Right lobe of liver (tissue), 6 donors: Measurements from ENCODE around the gene NOL12. TPM values are rescaled to one million over a fixed set of nuclear protein-coding genes. Genes with fewer than 3 reads are reported as not detected.
"Not testable (repeated sequence)": the region's sequence is repeated elsewhere in the genome, so short reads cannot be mapped to it uniquely, and the experiment has no call there.

Experiments
- ATAC-seq, 4 donors: fragments of 200-7000 bp; cut with Tn5 transposase; one replicate each; pipeline ENCODE4 v1.9.1; 2020; ENCODE audit warnings: mild to moderate bottlenecking in 4 of 4, moderate library complexity in 4 of 4
- DNase-seq, 3 donors: peaks; one replicate each; pipeline ENCODE4 v3.0.0-alpha.2; 2020
- H3K27ac ChIP-seq, 3 donors: fragments of 200-600 bp; one replicate each; pipeline ENCODE4 v1.8.0; 2022
- H3K27me3 ChIP-seq, 2 donors: fragments of 200-600 bp; one replicate each; pipeline ENCODE4 v1.8.0; 2022
- H3K36me3 ChIP-seq, 4 donors: fragments of 200-600 bp; sonication (generic) in 1 of 4; one replicate each; pipeline versions ENCODE4 v1.5.1 to v1.8.0; 2017 to 2022; ENCODE audit warnings: control low read depth in 1 of 4
- H3K4me1 ChIP-seq, 4 donors: fragments of 200-600 bp; sonication (generic) in 1 of 4; one replicate each; pipeline versions ENCODE4 v1.5.1 to v1.8.0; 2017 to 2022; ENCODE audit warnings: control low read depth in 1 of 4
- H3K4me3 ChIP-seq, 3 donors: fragments of 200-600 bp; one replicate each; pipeline ENCODE4 v1.8.0; 2022
- H3K9me3 ChIP-seq, 4 donors: fragments of 200-600 bp; sonication (generic) in 1 of 4; one replicate each; pipeline versions ENCODE4 v1.5.1 to v1.8.0; 2017 to 2022; ENCODE audit warnings: control low read depth in 1 of 4
- POLR2A ChIP-seq: fragments of 450-650 bp; IDR thresholded peaks from one replicate; pipeline ENCODE4 v1.6.1; 2017; ENCODE audit warnings: antibody characterized with exemption, mild to moderate bottlenecking
- WGBS: methylation state at CpG from one replicate; pipeline ENCODE4 v1.1.6; 2018; ENCODE audit warnings: low coverage, low lambda C conversion rate; ENCODE audit not compliant: insufficient coverage; ENCODE audit errors: missing lambda C conversion rate; 5-methylcytosine and 5-hydroxymethylcytosine counted together
- intact Hi-C, 2 donors: fragments of 100-400 bp; cut with DNase I; formaldehyde crosslinking; loops; one replicate each; pipeline versions ENCODE4 v1.11.2 to v1.14.1; 2022
- total RNA-seq, 6 experiments: library from RNA; depleted of rRNA in 2 of 6; stranded (reverse); fragments of >200 nt in 2 of 6; fragmentation: NEBNext Ultra II Directional in 3 of 6; extraction: Animal tissue kit (Norgen Biotek cat#: 25700) in 3 of 6; gene quantifications; one replicate each; pipeline versions ENCODE4 v1.1.0 to v1.2.4, GENCODE V29; 2016 to 2023
- TF ChIP-seq, protein P1 (sequence below), 4 donors: fragments of 200-600 bp in 3 of 4; fragments of 450-650 bp in 1 of 4; IDR thresholded peaks; one replicate each; pipeline versions ENCODE4 v1.5.1 to v1.8.0; 2016 to 2022; ENCODE audit warnings: antibody characterized with exemption in 4 of 4, mild to moderate bottlenecking in 2 of 4
- donor health status: DM: no; HTN: yes; CAD: no.
- donor health status: DM: no; HTN: no; CAD: no.
- donor health status: DM: no; HTN: no; CAD: no.
- donor health status: DM: no; HTN: yes; CAD: no.
- donor health status: DM: no; HTN: yes; CAD: no.

NOL12 gene
- total RNA-seq, 6 experiments from 2014 or later = 8.4 to 16.1 (median 9.4) TPM

DNA sequence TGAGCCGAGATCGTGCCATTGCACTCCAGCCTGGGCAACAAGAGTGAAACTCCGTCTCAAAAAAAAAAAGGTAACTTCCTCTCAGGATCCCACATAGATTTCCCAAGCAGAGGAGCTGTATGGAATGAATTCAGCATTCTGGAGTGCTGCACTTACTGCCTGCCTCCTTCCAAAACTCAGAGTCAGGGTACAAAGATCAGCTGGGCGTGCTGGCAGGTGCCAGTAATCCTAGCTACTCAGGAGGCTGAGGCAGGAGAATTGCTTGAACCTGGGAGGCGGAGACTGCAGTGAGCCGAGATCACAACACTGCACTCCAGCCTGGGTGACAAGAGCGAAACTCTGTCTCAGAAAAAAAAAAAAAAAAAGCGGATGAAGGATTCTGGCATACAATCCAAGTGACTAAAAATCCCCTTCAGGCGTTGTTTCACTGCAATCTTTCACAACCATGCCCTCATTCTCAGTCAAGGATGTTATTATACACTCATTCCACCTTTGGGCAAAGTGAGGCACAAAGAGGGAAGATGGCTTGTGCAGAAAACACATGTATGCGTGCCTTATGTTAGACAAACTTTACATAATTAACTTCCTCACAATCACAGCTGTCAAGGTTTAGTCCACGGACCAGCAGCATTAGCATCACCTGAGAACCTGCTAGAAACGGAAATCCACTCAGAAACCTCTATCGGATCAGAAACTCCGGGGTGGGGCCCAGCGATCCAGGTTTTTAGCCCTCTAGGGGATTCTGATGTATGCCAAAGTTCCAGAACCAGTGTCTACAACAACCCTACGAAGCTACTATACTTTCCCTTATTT lies 1.1 kb upstream of the NOL12 start:
- intact Hi-C loops = loop anchor here in 1 of 2 donors (5.0 to 10.0 kb wide), 2 partner anchors 43 to 50 kb away; no protein-coding TSS in a partner anchor
- no peak overlapping the region for H3K4me3 ChIP-seq
- H3K36me3 ChIP-seq = peaks cover 0 to 15% (median 2%) of the 10 kb centered on the region in 4 donors
- no peaks in the 10 kb centered on the region for H3K9me3 ChIP-seq
- 49% methylated on average over 16 of the region's 16 CpGs for WGBS
- peak in 2 of 3 donors; percentile 65 to 79 for DNase-seq
- ATAC-seq = peak; percentile 30 to 62 (median 51)
- TF ChIP-seq, protein P1, sequence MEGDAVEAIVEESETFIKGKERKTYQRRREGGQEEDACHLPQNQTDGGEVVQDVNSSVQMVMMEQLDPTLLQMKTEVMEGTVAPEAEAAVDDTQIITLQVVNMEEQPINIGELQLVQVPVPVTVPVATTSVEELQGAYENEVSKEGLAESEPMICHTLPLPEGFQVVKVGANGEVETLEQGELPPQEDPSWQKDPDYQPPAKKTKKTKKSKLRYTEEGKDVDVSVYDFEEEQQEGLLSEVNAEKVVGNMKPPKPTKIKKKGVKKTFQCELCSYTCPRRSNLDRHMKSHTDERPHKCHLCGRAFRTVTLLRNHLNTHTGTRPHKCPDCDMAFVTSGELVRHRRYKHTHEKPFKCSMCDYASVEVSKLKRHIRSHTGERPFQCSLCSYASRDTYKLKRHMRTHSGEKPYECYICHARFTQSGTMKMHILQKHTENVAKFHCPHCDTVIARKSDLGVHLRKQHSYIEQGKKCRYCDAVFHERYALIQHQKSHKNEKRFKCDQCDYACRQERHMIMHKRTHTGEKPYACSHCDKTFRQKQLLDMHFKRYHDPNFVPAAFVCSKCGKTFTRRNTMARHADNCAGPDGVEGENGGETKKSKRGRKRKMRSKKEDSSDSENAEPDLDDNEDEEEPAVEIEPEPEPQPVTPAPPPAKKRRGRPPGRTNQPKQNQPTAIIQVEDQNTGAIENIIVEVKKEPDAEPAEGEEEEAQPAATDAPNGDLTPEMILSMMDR (IDR thresholded peaks at IDR 0.05) = no peak
- no peak for TF ChIP-seq POLR2A
- no peaks in the 10 kb centered on the region for H3K27me3 ChIP-seq
- peaks cover 0 to 29% (median 13%) of the 10 kb centered on the region in 4 donors for H3K4me1 ChIP-seq
- peak overlapping the region in 2 of 3 donors; percentile 31 to 51 for H3K27ac ChIP-seq

DNA sequence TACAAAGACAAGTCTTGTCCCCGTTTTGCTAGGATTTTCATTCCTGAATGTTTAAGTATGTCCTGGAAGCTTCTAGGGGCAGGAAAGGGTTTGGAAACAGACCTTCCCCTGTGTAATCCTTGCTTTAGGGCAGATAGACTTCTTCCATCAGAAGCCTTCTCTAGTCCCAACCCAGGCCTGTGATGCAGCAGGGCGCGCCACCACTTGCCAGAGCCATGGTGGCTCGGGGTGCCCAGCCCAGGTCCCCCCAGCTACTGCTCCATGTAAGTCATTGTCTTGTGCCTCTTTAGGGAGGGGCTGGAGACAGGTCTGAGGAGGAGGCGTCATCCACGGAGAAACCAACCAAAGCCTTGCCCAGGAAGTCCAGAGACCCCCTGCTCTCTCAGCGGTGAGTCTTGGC lies 4.3 kb downstream of the NOL12 start:
- H3K4me1 ChIP-seq = peaks cover 0 to 17% (median 8%) of the 10 kb centered on the region in 4 donors
- H3K9me3 ChIP-seq = no peaks in the 10 kb centered on the region
- H3K27me3 ChIP-seq = no peaks in the 10 kb centered on the region
- H3K36me3 ChIP-seq = peaks cover 0 to 43% (median 12%) of the 10 kb centered on the region in 4 donors
- no peak overlapping the region for H3K4me3 ChIP-seq
- intact Hi-C loops = no loop called here
- no peak overlapping the region for H3K27ac ChIP-seq
- TF ChIP-seq, protein P1 (IDR thresholded peaks at IDR 0.05) = no peak
- no peak for TF ChIP-seq POLR2A
- WGBS = 90% methylated on average over 1 of the region's 7 CpGs
- no peak for DNase-seq
- ATAC-seq = no peak

DNA sequence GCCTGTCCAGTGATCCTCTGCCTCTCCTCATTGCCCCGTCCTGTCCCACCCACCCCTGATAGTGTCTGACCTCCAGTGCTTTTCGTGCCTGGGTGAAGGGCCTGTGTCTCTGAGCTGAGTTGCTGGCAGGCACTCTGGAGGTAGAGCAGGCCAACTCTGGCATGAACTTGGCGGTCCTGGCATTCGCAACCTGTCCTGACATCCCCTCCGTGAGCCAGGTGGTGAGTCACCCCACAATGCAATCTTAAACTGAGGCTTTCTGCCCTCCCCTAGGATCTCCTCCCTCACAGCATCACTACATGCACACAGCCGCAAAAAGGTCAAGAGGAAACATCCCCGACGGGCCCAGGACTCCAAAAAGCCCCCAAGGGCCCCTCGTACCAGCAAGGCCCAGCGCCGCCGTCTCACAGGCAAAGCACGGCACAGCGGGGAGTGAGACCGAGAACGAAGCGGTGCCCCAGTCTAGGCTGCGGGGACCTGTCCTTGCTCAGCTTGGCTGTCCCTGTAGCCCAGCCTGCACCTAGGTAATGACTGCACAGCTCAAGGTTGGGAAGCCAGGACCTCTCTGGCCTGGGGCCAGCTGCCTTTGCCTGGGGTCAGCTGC lies 4.9 kb downstream of the NOL12 start:
- peaks cover 0 to 11% (median 5%) of the 10 kb centered on the region in 4 donors for H3K4me1 ChIP-seq
- peaks cover 0 to 43% (median 12%) of the 10 kb centered on the region in 4 donors for H3K36me3 ChIP-seq
- 96% methylated on average over 9 of the region's 18 CpGs for WGBS
- TF ChIP-seq POLR2A = no peak
- TF ChIP-seq, protein P1 (IDR thresholded peaks at IDR 0.05) = no peak
- H3K27me3 ChIP-seq = no peaks in the 10 kb centered on the region
- intact Hi-C loops = no loop called here
- no peaks in the 10 kb centered on the region for H3K9me3 ChIP-seq
- no peak overlapping the region for H3K4me3 ChIP-seq
- no peak for ATAC-seq
- H3K27ac ChIP-seq = no peak overlapping the region
- DNase-seq = no peak

DNA sequence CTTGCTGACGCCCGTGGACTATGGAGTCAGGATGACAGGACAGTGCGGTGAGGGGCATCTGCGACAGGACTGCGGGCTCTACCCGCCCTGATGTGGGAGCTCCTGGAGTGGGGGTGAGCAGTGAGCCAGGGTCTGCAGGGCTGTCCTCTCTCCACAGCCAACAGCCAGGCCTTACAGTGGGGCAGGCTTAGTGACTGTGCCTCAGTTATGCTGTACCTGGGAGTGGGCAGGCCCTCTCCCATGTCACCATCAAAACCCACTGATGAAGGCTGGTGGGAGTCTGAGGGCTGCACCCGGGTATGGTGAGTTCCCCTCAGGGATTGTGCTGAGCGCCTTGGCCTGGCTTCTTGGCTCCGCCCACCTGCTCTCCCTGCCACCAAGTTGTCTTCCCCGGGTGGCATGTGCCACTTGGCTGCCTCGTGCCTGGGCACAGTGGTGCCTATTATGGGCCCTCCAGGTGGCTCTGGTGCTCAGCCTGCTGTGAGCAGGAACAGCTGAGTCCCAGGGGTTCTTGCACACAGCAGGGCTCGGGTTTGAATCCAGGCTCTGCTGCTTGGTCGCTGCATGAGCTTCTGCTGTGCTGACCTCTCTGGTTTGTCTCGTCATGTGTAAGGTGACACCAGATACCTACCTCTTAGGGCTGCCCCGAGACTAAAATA lies 6.6 kb downstream of the NOL12 start:
- Histone ChIP-seq H3K27me3 (no peaks in the 10 kb centered on the region), H3K4me3 (no peak overlapping the region), H3K9me3 (no peaks in the 10 kb centered on the region), H3K36me3 (peaks cover 0 to 43% (median 12%) of the 10 kb centered on the region in 4 donors), H3K27ac (no peak overlapping the region), H3K4me1 (no peaks in the 10 kb centered on the region)
- intact Hi-C loops = no loop called here
- no peak for DNase-seq
- TF ChIP-seq, protein P1 (IDR thresholded peaks at IDR 0.05) = no peak
- TF ChIP-seq POLR2A = no peak
- 86% methylated on average over 4 of the region's 15 CpGs for whole genome bisulfite sequencing
- ATAC-seq = no peak

DNA sequence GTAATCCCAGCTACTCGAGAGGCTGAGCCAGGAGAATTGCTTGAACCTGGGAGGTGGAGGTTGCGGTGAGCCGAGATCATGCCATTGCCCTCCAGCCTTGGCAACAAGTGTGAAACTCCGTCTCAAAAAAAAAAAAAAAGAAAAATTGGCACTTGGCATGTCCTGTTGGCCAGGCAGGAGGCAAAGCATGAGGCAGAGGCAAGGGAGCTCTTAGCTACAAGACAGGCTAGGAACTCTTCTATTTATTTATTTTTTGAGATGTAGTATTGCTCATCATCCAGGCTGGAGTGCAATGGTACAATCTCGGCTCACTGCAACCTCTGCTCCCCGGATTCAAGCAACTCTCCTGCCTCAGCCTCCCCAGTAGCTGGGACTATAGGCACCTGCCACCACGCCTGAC lies 8.0 kb downstream of the NOL12 start:
- H3K4me1 ChIP-seq, H3K27me3 ChIP-seq, H3K9me3 ChIP-seq, intact Hi-C loops, DNase-seq, ATAC-seq, H3K27ac ChIP-seq, H3K4me3 ChIP-seq: not testable (repeated sequence)
- peaks cover 0 to 33% (median 10%) of the 10 kb centered on the region in 4 donors for H3K36me3 ChIP-seq
- 81% methylated on average over 3 of the region's 7 CpGs for WGBS

DNA sequence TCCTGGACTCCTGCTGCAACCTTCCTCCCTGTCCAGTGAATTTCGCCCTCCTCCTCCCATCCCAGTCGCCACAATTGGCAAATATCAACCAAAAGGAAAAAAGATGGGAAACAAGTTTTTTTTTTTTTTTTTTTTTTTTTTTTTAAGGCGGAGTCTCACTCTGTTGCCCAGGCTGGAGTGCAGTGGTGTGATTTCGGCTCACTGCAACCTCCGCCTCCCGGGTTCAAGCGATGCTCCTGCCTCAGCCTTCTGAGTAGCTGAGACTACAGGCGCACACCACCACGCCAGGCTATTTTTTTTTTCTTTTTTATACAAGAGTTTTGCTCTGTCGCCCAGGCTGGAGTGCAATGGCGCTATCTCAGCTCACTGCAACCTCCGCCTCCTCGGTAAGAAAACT lies 10.1 kb downstream of the NOL12 start:
- H3K27ac ChIP-seq, ATAC-seq, intact Hi-C loops, H3K9me3 ChIP-seq, DNase-seq, H3K4me1 ChIP-seq, H3K27me3 ChIP-seq, H3K4me3 ChIP-seq: not testable (repeated sequence)
- 63% methylated on average over 12 of the region's 13 CpGs for WGBS
- H3K36me3 ChIP-seq = peaks cover 0 to 17% (median 10%) of the 10 kb centered on the region in 4 donors
